ENCODE results near the gene HLA-E. TPM values are rescaled to one million over a fixed set of nuclear protein-coding genes. Genes with fewer than 3 reads are reported as not detected.
"Not testable (repeated sequence)": the region's sequence is repeated elsewhere in the genome, so short reads cannot be mapped to it uniquely, and the experiment has no call there.

Gene HLA-E
- total and polyA plus RNA-seq, 2 of the 13 experiments (the other 11 are each of a cell fraction or from before 2014, with no cell fraction given) = 45.2 to 90.4 TPM

DNA sequence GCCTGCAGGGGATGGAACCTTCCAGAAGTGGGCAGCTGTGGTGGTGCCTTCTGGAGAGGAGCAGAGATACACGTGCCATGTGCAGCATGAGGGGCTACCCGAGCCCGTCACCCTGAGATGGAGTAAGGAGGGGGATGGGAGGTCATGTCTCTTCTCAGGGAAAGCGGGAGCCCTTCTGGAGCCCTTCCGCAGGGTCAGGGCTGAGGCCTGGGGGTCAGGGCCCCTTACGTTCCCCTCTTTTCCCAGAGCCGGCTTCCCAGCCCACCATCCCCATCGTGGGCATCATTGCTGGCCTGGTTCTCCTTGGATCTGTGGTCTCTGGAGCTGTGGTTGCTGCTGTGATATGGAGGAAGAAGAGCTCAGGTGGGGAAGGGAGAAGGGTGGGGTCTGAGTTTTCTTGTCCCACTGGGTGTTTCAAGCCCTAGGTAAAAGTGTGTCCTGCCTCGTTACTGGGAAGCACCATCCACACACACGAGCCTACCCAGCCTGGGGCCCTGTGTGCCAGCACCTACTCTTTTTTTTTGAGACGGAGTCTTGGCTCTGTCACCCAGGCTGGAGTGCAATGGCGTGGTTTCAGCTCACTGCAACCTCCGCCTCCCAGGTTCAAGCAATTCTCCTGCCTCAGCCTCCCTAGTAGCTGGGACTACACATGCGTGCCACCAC, 2.1 kb downstream of the HLA-E start:
- CTCF ChIA-PET (ENCODE audit: low intra/inter-chr PET ratio, low total read pairs) = interaction anchor here (1.3 kb wide), 1 partner anchor 41 kb away, joined by 4 read pairs; no protein-coding TSS in a partner anchor
- intact Hi-C loops (cut with micrococcal nuclease; ENCODE audit: unreplicated experiment); H2AFZ ChIP-seq (ENCODE audit: low read length); ATAC-seq; H3K9ac ChIP-seq (ENCODE audit: insufficient read depth, low read depth, low read length); H3K4me3 ChIP-seq (replicated peaks in 1 of 3; ENCODE audit: insufficient read depth in 1 of 3, low read depth in 2 of 3, low read length in 3 of 3); POLR2A ChIA-PET; DNase-seq (ENCODE audit: low spot score); BruUV-seq (replicated peaks); FAIRE-seq; H3K79me2 ChIP-seq (ENCODE audit: insufficient read depth, low read length); H4K20me1 ChIP-seq (ENCODE audit: insufficient read depth, low read length); in situ Hi-C loops (cut with HindIII; ENCODE audit: extremely low pct_ligation_motif_present, low pct_unique_long_range_greater_than_20kb); H3K27ac ChIP-seq (ENCODE audit: extremely low read length, insufficient read depth, low read length); H3K27me3 ChIP-seq (ENCODE audit: control insufficient read depth in 1 of 2, insufficient read depth in 2 of 2, low read length in 2 of 2); H3K4me2 ChIP-seq (ENCODE audit: low read depth, low read length); H3K9me3 ChIP-seq (ENCODE audit: low read length): not testable (repeated sequence)
- TF ChIP-seq, protein P1, sequence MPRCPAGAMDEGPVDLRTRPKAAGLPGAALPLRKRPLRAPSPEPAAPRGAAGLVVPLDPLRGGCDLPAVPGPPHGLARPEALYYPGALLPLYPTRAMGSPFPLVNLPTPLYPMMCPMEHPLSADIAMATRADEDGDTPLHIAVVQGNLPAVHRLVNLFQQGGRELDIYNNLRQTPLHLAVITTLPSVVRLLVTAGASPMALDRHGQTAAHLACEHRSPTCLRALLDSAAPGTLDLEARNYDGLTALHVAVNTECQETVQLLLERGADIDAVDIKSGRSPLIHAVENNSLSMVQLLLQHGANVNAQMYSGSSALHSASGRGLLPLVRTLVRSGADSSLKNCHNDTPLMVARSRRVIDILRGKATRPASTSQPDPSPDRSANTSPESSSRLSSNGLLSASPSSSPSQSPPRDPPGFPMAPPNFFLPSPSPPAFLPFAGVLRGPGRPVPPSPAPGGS (CRISPR knock-in tag; IDR thresholded peaks at IDR 0.05) = peak; percentile 28; the same call in 1 of the 2 replicates
- TF ChIP-seq ZNF687 (CRISPR knock-in tag; IDR thresholded peaks at IDR 0.05) (peak; percentile 27; the same call in 1 of the 2 replicates), ZNF547 (CRISPR knock-in tag; IDR thresholded peaks at IDR 0.05) (0 out of 2 replicates have a peak, but pooled peaks have one; percentile 27)
- Histone ChIP-seq H3K36me3 (replicated peaks in 1 of 2; ENCODE audit: control insufficient read depth in 1 of 2, insufficient read depth in 2 of 2, low read length in 2 of 2) (peaks cover 1 to 19% of the 10 kb centered on the region in 2 experiments; a peak in 4 of 5 replicates), H3K4me1 (ENCODE audit: insufficient read depth, low read length) (peaks cover 17% of the 10 kb centered on the region)
- WGBS (ENCODE audit: low lambda C conversion rate) = 98% methylated on average over 14 of the region's 14 CpGs
